ENCODE results near the gene NGEF.

The NGEF gene

DNA sequence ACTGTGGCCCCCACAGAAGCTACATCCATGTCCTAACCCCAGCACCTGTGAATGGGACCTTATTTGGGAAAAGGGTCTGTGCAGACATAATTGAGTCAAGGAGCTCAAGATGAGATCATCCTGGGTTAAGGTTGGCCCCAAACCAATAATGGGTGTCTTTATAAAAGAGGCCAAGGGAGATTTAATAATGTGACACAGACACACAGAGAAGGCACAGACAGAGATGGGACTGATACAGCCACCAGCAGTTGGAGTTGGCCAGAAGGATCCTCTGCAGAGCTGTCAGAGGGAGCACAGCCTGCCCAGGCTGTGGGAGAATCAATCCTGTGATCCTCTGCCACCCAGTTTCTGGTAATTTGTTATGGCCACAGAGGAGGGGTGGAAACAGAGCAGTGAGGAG is 116.9 kb downstream of the NGEF start:
- no peak for DNase-seq (ENCODE audit: extremely low read depth, low read depth)
- H3K4me3 ChIP-seq (replicated peaks; ENCODE audit: low read depth, low read length): no peak overlapping the region
- TF ChIP-seq, protein P1, sequence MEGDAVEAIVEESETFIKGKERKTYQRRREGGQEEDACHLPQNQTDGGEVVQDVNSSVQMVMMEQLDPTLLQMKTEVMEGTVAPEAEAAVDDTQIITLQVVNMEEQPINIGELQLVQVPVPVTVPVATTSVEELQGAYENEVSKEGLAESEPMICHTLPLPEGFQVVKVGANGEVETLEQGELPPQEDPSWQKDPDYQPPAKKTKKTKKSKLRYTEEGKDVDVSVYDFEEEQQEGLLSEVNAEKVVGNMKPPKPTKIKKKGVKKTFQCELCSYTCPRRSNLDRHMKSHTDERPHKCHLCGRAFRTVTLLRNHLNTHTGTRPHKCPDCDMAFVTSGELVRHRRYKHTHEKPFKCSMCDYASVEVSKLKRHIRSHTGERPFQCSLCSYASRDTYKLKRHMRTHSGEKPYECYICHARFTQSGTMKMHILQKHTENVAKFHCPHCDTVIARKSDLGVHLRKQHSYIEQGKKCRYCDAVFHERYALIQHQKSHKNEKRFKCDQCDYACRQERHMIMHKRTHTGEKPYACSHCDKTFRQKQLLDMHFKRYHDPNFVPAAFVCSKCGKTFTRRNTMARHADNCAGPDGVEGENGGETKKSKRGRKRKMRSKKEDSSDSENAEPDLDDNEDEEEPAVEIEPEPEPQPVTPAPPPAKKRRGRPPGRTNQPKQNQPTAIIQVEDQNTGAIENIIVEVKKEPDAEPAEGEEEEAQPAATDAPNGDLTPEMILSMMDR (IDR thresholded peaks at IDR 0.05; ENCODE audit: low read depth, low read length, missing control alignments): no peak

DNA sequence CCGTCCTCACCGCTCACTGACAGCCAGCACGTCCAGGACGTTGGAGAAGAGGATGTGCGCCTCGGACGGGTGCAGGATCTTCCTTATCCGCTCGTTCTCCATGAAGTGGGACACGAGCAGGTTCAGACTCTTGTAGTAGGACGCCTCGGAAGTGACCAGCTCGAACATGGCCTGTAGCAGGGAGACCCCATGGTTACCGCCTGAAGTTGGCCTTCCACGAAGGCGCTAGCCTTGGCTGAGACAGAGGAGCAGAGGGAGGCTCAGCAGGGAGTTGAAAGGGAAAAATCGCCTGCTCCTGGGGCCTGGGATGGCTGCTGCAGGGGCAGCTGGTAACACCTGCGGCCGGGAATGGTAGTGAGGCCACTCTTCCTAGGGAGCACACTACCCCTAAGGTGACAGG is 118.3 kb downstream of the NGEF start:
- no peak for DNase-seq (ENCODE audit: extremely low read depth, low read depth)
- H3K4me3 ChIP-seq (replicated peaks; ENCODE audit: low read depth, low read length): no peak overlapping the region
- TF ChIP-seq, protein P1 (IDR thresholded peaks at IDR 0.05; ENCODE audit: low read depth, low read length, missing control alignments): no peak

DNA sequence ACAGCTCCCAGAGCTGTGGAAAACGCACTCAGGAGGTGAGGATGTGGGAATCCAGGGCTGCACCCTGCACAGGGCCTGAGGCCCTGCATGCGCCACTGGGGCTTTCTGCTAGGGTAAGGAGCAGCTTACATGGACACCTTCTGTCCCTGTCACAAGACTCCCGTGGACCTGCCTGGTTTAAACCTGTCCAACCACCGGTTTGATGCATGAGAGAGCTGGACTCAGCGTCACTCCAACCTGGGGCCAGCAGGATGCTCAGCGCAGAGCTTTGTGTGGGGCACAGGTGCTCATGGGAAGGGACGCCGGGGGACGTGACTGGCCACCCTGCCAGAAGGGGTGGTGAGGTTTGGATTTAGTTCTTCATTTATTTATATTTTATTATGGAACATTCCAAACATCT is 118.8 kb downstream of the NGEF start:
- H3K4me3 ChIP-seq (replicated peaks; ENCODE audit: low read depth, low read length): no peak overlapping the region
- DNase-seq (ENCODE audit: extremely low read depth, low read depth): no peak
- TF ChIP-seq, protein P1 (IDR thresholded peaks at IDR 0.05; ENCODE audit: low read depth, low read length, missing control alignments): no peak

DNA sequence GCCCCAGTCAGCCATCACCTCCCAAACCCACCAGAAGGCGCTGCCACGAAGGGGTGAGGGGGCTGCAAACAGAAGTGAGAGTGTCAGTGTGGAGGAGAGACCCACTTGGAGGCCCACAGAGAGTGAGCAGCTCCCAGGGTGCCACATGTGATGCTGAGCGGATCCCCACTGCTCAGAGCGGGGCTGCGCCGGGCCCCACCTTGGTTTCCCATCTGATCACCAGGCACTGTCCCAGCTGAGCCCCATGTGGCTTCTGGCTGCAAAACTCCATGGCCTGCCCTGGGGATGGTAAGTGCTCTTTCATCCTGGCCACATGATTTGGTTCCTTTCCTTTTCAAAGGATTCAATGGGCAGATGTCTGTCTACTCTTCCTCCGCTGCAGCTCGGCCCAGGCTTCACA is 119.2 kb downstream of the NGEF start:
- H3K4me3 ChIP-seq (replicated peaks; ENCODE audit: low read depth, low read length): no peak overlapping the region
- TF ChIP-seq, protein P1 (IDR thresholded peaks at IDR 0.05; ENCODE audit: low read depth, low read length, missing control alignments): no peak
- DNase-seq (ENCODE audit: extremely low read depth, low read depth): no peak

DNA sequence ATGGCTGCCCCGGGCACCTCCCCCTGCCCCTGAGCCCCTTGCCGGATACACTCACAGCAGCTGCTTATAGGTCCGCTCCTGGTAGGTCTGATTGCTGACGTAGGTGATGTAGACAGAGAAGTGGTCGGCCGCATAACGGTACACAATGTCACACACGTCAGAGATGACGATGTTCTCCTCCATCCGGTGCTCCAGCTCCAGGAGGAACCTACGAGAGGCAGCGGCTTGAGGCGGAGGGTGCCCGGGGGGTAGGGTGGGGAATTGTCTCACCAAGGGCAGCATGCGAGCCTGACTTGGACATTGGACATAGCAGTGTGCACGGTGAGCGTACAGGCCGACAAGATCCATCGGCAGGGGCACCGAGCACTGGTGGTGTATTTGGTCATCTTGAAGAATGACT is 120.2 kb downstream of the NGEF start:
- no peak for DNase-seq (ENCODE audit: extremely low read depth, low read depth)
- no peak overlapping the region for H3K4me3 ChIP-seq (replicated peaks; ENCODE audit: low read depth, low read length)
- TF ChIP-seq, protein P1 (IDR thresholded peaks at IDR 0.05; ENCODE audit: low read depth, low read length, missing control alignments): no peak

DNA sequence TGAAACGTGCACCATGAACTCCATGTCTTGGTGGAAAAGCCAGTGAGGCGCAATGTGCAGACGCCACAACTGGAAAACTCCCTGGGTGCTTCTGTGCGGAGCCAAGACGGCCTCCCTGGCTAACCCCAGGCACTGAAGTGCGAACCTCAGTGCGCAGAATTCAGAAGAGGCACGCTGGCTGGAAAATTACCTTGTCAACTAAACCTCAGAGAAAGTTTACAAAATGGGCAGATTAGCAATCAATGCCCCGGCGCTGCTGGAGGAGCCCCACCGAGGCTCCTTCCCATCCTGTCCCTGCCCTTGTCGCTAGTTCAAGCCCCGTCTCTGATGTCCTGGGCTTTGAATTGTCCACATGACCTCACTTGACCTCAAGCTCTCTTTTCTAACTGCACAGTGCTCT is 120.8 kb downstream of the NGEF start:
- H3K4me3 ChIP-seq (replicated peaks; ENCODE audit: low read depth, low read length): no peak overlapping the region
- TF ChIP-seq, protein P1 (IDR thresholded peaks at IDR 0.05; ENCODE audit: low read depth, low read length, missing control alignments): no peak
- DNase-seq (ENCODE audit: extremely low read depth, low read depth): no peak

DNA sequence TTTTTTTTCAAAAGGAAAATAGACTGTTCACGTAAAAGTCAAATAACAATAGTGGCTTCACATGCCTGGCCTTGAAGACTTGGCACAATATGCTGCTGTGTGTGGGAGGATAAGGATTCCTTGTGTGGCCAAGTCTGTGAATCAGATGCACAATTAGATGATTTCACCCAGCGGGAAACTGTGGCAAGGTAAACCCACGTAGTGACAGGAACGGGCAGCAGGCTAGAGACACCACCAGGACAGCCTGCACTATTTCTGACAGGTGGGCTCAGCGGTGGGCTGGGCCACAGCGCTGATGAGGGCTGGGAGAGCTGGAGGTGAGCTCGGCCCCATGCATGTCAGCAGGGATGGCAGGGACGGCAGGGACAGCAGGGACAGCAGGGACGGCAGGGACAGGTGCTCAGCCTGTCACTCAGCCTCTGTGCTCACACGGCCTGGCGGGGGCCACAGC is 121.4 kb downstream of the NGEF start:
- TF ChIP-seq, protein P1 (IDR thresholded peaks at IDR 0.05; ENCODE audit: low read depth, low read length, missing control alignments): no peak
- no peak for DNase-seq (ENCODE audit: extremely low read depth, low read depth)
- H3K4me3 ChIP-seq (replicated peaks; ENCODE audit: low read depth, low read length): no peak overlapping the region
